NT2/D1 (cell line): ENCODE data around the gene HOXD10.
A peak's percentile ranks its signal among the peaks of the same experiment; 100 is the strongest.

Experiments used
- DNase-seq: peaks from one replicate; pipeline ENCODE4 v3.0.0-alpha.2; 2011; ENCODE audit warnings: low read depth, low spot score
- H3K27me3 ChIP-seq: 2 replicates; pipeline ENCODE4 v1.6.0; 2011; ENCODE audit warnings: mild to moderate bottlenecking; ENCODE audit not compliant: insufficient read length, insufficient read depth
- H3K36me3 ChIP-seq: 2 replicates; pipeline ENCODE4 v1.6.1; 2011; ENCODE audit warnings: mild to moderate bottlenecking, low read length, mixed read lengths; ENCODE audit not compliant: insufficient read depth, insufficient read length
- H3K4me1 ChIP-seq: 2 replicates; pipeline ENCODE4 v1.5.1; 2011; ENCODE audit not compliant: insufficient read depth, insufficient read length
- H3K4me3 ChIP-seq: 2 replicates; pipeline ENCODE4 v1.5.1; 2011; ENCODE audit warnings: low read depth; ENCODE audit not compliant: insufficient read length
- H3K9ac ChIP-seq: 2 replicates; pipeline ENCODE4 v1.6.0; 2011; ENCODE audit warnings: low read depth; ENCODE audit not compliant: insufficient read length
- H3K9me3 ChIP-seq: 2 replicates; pipeline ENCODE4 v1.5.1; 2011; ENCODE audit warnings: mild to moderate bottlenecking, low read length; ENCODE audit not compliant: insufficient read depth
- SUZ12 ChIP-seq: IDR thresholded peaks from 2 replicates; pipeline ENCODE4 v1.6.1; 2011; ENCODE audit not compliant: insufficient read length, insufficient read depth; ENCODE audit errors: extremely low read depth
- YY1 ChIP-seq: IDR thresholded peaks from 2 replicates; pipeline ENCODE4 v1.6.1; 2011; ENCODE audit not compliant: insufficient read length, insufficient read depth
- ZNF274 ChIP-seq: IDR thresholded peaks from 2 replicates; pipeline ENCODE4 v1.6.1; 2011; ENCODE audit warnings: mild to moderate bottlenecking, low read depth, low read length

Gene HOXD10

GRCh38 chr2:176162911-176163671 is 46.5 kb downstream of the HOXD10 start:
- peaks cover 100% of the 10 kb centered on the region for H3K27me3 ChIP-seq
- H3K4me1 ChIP-seq: peaks cover 18% of the 10 kb centered on the region
- TF ChIP-seq ZNF274 (no peak), YY1 (no peak), SUZ12 (peak; percentile 27)
- H3K9me3 ChIP-seq: no peaks in the 10 kb centered on the region; the same call in 1 of the 2 replicates
- no peak overlapping the region for H3K4me3 ChIP-seq
- H3K9ac ChIP-seq: no peak overlapping the region
- DNase-seq: no peak
- H3K36me3 ChIP-seq: no peaks in the 10 kb centered on the region

GRCh38 chr2:176163672-176164056 is 47.1 kb downstream of the HOXD10 start:
- no peaks in the 10 kb centered on the region; the same call in 1 of the 2 replicates for H3K9me3 ChIP-seq
- H3K4me3 ChIP-seq: no peak overlapping the region
- H3K27me3 ChIP-seq: peaks cover 100% of the 10 kb centered on the region
- no peaks in the 10 kb centered on the region for H3K36me3 ChIP-seq
- peaks cover 18% of the 10 kb centered on the region for H3K4me1 ChIP-seq
- TF ChIP-seq YY1 (no peak), ZNF274 (no peak), SUZ12 (no peak)
- H3K9ac ChIP-seq: no peak overlapping the region
- DNase-seq: no peak

DNA sequence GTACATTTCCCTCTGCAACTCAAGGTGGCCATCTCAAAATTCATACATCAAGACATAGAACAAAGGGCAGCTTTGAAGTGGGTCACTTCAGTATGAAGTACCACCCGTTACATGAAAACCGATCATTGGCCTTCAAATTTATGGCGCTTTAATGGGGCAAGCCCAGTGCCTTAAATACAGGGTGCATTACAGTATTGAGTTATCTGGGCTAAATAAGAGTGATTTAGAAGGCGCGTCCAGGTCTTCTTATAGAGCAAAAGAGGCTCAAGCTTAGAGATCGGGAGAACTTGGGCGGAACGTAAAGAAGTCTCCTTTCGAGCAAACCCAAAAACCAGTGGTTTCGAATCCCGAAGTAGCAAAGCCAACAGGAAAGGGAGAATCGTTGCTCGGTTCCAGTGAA is 47.6 kb downstream of the HOXD10 start:
- Histone ChIP-seq H3K9ac (no peak overlapping the region), H3K27me3 (peaks cover 100% of the 10 kb centered on the region), H3K4me1 (peaks cover 17% of the 10 kb centered on the region), H3K9me3 (no peaks in the 10 kb centered on the region; the same call in 1 of the 2 replicates), H3K4me3 (no peak overlapping the region), H3K36me3 (no peaks in the 10 kb centered on the region)
- DNase-seq: no peak
- TF ChIP-seq YY1 (no peak), ZNF274 (no peak), SUZ12 (no peak)

DNA sequence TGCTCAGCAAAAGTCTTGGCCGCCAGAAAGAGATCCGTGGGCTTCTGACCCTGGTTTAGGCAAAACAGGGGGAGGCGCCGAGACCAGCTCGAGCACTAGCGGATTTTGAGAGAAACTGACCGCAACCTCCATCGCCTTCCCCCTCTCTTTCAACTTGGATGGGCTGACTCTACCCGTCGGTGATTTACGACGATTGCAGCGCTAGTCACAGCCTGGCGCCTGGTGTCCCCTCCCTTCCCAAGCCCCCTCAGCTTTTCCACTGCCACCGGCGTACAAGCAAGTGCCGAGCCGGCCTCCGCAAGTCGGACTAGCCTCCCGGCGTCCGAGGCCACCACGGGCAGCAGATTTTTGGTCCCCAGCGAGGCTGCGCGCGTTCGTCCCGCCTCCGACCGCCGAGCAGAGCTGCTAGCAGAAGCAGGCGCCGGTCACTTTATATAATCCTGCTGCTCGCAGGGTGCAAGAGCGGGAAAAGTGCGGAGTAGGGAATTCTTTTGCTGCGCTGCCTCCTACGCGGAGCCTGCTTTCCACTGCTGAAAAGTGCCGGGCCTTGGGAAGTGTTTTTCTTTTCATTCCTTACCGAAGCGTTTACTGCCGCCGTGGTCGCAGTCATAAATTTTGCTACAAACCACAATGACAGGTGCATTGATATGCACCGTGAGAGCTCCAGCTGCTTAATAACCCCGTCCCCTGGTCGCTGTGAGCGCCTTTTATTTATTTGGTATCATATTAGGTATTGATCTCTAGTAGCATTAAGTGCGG is 48.2 kb downstream of the HOXD10 start:
- peak overlapping the region; percentile 56 for H3K9ac ChIP-seq
- H3K4me3 ChIP-seq: peak overlapping the region; percentile 13
- H3K27me3 ChIP-seq: peaks cover 100% of the 10 kb centered on the region
- no peaks in the 10 kb centered on the region; the same call in 1 of the 2 replicates for H3K9me3 ChIP-seq
- H3K4me1 ChIP-seq: peaks cover 15% of the 10 kb centered on the region
- TF ChIP-seq ZNF274: no peak
- TF ChIP-seq SUZ12: peak; percentile 100
- no peak for TF ChIP-seq YY1
- H3K36me3 ChIP-seq: no peaks in the 10 kb centered on the region
- DNase-seq: no peak

GRCh38 chr2:176165370-176166050 is 48.9 kb downstream of the HOXD10 start:
- H3K9me3 ChIP-seq: no peaks in the 10 kb centered on the region; the same call in 1 of the 2 replicates
- no peak overlapping the region for H3K9ac ChIP-seq
- H3K4me1 ChIP-seq: peaks cover 9% of the 10 kb centered on the region
- no peak for TF ChIP-seq YY1
- no peak for TF ChIP-seq SUZ12
- TF ChIP-seq ZNF274: no peak
- no peak for DNase-seq
- peak overlapping the region; percentile 13 for H3K4me3 ChIP-seq
- peaks cover 100% of the 10 kb centered on the region for H3K27me3 ChIP-seq
- H3K36me3 ChIP-seq: no peaks in the 10 kb centered on the region

- Histone ChIP-seq H3K9me3 (no peaks in the 10 kb centered on the region; the same call in 1 of the 2 replicates), H3K4me3 (no peak overlapping the region), H3K9ac (no peak overlapping the region), H3K36me3 (no peaks in the 10 kb centered on the region), H3K4me1 (peaks cover 9% of the 10 kb centered on the region), H3K27me3 (peaks cover 100% of the 10 kb centered on the region)
- TF ChIP-seq YY1 (no peak), SUZ12 (no peak), ZNF274 (no peak)
- no peak for DNase-seq
Observed at GRCh38 chr2:176166272-176166671, 49.7 kb downstream of the HOXD10 start.
